SK-N-SH (cell line): ENCODE results near the gene SETD1B. TPM values are rescaled to one million over a fixed set of nuclear protein-coding genes. Genes with fewer than 3 reads are reported as not detected.

ENCODE experiments used
- CTCF ChIA-PET: fragments of 300-600, 350-600 bp; formaldehyde crosslinking; extraction: SDS; loops from one replicate; lab custom pipeline; 2021; lab: Yijun Ruan, JAX
- POLR2A ChIA-PET: fragments of 350-600 bp; sonication (Branson Sonifier 250); formaldehyde crosslinking; extraction: SDS; loops from one replicate; lab custom pipeline; 2020; ENCODE audit warnings: antibody characterized with exemption, inconsistent platforms; lab: Yijun Ruan, JAX
- DNase-seq: peaks from one replicate; pipeline ENCODE4 v3.0.0; 2012
- H2AFZ ChIP-seq: fragments of 200-600 bp; sonication (generic); 2 replicates; pipeline ENCODE4 v1.8.1; 2016; ENCODE audit warnings: antibody characterized with exemption, mild to moderate bottlenecking, low read depth
- H3F3A ChIP-seq: fragments of 200-600 bp; sonication (generic); replicated peaks from 2 replicates; pipeline ENCODE3; 2016; ENCODE audit warnings: antibody characterized with exemption, mild to moderate bottlenecking; ENCODE audit not compliant: insufficient read depth
- H3K27ac ChIP-seq, 2 experiments: fragments of 200-500 bp in 1 of 2; fragments of 200-600 bp in 1 of 2; sonication (Bioruptor generic) in 1 of 2; sonication (generic), shearing (Covaris generic) in 1 of 2; 2 replicates each; pipeline versions ENCODE4 v1.5.1 to v1.6.1; 2014 to 2016; ENCODE audit warnings: low read depth in 2 of 2, inconsistent platforms in 1 of 2, low read length in 1 of 2, mild to moderate bottlenecking in 1 of 2, mixed read lengths in 1 of 2
- H3K27me3 ChIP-seq: fragments of 200-600 bp; sonication (generic), shearing (Covaris generic); 2 replicates; pipeline ENCODE4 v1.6.1; 2016; ENCODE audit warnings: mixed run types; ENCODE audit not compliant: insufficient read depth
- H3K36me3 ChIP-seq, 2 experiments: fragments of 200-500 bp in 1 of 2; fragments of 200-600 bp in 1 of 2; sonication (Bioruptor generic) in 1 of 2; sonication (generic) in 1 of 2; replicated peaks in 1 of 2; 2 replicates each; pipeline versions ENCODE3 to v1.5.1; 2014 to 2016; ENCODE audit warnings: low read length in 1 of 2, mild to moderate bottlenecking in 1 of 2; ENCODE audit not compliant: insufficient read depth in 2 of 2, control insufficient read depth in 1 of 2
- H3K4me1 ChIP-seq, 2 experiments: fragments of 200-500 bp in 1 of 2; fragments of 200-600 bp in 1 of 2; sonication (Bioruptor generic) in 1 of 2; sonication (generic), shearing (Covaris generic) in 1 of 2; 2 replicates each; pipeline versions ENCODE4 v1.5.1 to v1.6.1; 2014 to 2016; ENCODE audit warnings: low read depth in 1 of 2, low read length in 1 of 2, mixed run types in 1 of 2; ENCODE audit not compliant: insufficient read depth in 2 of 2, control insufficient read depth in 1 of 2
- H3K4me2 ChIP-seq: fragments of 200-600 bp; sonication (generic), shearing (Covaris generic); 2 replicates; pipeline ENCODE4 v1.6.1; 2017; ENCODE audit warnings: mixed run types
- H3K4me3 ChIP-seq, 2 experiments: fragments of 200-500 bp in 1 of 2; fragments of 200-600 bp in 1 of 2; sonication (Bioruptor generic) in 1 of 2; sonication (generic), shearing (Covaris generic) in 1 of 2; 2 replicates each; pipeline versions ENCODE4 v1.5.1 to v1.8.1; 2014 to 2016; ENCODE audit warnings: low read depth in 2 of 2, inconsistent platforms in 1 of 2, low read length in 1 of 2, mild to moderate bottlenecking in 1 of 2, mixed read lengths in 1 of 2, moderate library complexity in 1 of 2
- H3K79me2 ChIP-seq: fragments of 200-600 bp; sonication (generic); 2 replicates; pipeline ENCODE4 v1.8.1; 2017; ENCODE audit warnings: mild to moderate bottlenecking; ENCODE audit not compliant: insufficient read depth
- H3K9ac ChIP-seq: fragments of 200-600 bp; sonication (generic); 2 replicates; pipeline ENCODE4 v1.6.1; 2017; ENCODE audit warnings: mixed run types
- H3K9me2 ChIP-seq: fragments of 200-600 bp; sonication (generic); 2 replicates; pipeline ENCODE4 v1.6.1; 2017; ENCODE audit warnings: mixed run types
- H3K9me3 ChIP-seq: fragments of 200-600 bp; sonication (generic); 2 replicates; pipeline ENCODE4 v1.6.1; 2017; ENCODE audit warnings: mixed run types, mild to moderate bottlenecking, moderate library complexity
- H4K20me1 ChIP-seq: fragments of 200-600 bp; sonication (generic); 2 replicates; pipeline ENCODE4 v1.6.1; 2017; ENCODE audit warnings: mild to moderate bottlenecking, mixed run types; ENCODE audit not compliant: insufficient read depth
- CHD2 ChIP-seq: fragments of 150-350 bp; IDR thresholded peaks from 2 replicates; pipeline ENCODE4 v1.6.1; 2018; ENCODE audit warnings: low read length; ENCODE audit not compliant: partially characterized antibody
- ELF1 ChIP-seq: IDR thresholded peaks from 2 replicates; pipeline ENCODE4 v1.4.0; 2012
- EZH2phosphoT487 ChIP-seq: fragments of 200-600 bp; sonication (generic); IDR thresholded peaks from 2 replicates; pipeline ENCODE4 v1.6.1; 2017; ENCODE audit warnings: low read depth, mixed run types, mild to moderate bottlenecking, antibody characterized with exemption, moderate library complexity, borderline replicate concordance
- FOSL2 ChIP-seq: IDR thresholded peaks from 2 replicates; pipeline ENCODE4 v1.4.0; 2012; ENCODE audit warnings: low read depth, mild to moderate bottlenecking, moderate library complexity, borderline replicate concordance
- FOXJ3 ChIP-seq: sonication (generic); formaldehyde crosslinking; IDR thresholded peaks from 2 replicates; pipeline ENCODE4 v1.5.1; 2020; ENCODE audit warnings: mild to moderate bottlenecking, missing genetic modification reagents
- FOXM1 ChIP-seq: IDR thresholded peaks from 2 replicates; pipeline ENCODE4 v1.4.0; 2012; ENCODE audit warnings: low read depth, mild to moderate bottlenecking
- GABPA ChIP-seq: IDR thresholded peaks from 2 replicates; pipeline ENCODE4 v1.4.0; 2012; ENCODE audit warnings: low read depth, mild to moderate bottlenecking
- GATA2 ChIP-seq: sonication (generic); formaldehyde crosslinking; IDR thresholded peaks from 2 replicates; pipeline ENCODE4 v1.5.0; 2020; ENCODE audit warnings: mild to moderate bottlenecking, missing genetic modification reagents
- NRF1 ChIP-seq: IDR thresholded peaks from 2 replicates; pipeline ENCODE4 v1.6.1; 2012; ENCODE audit warnings: low read depth, mild to moderate bottlenecking, low read length
- RAD21 ChIP-seq: IDR thresholded peaks from 2 replicates; pipeline ENCODE4 v1.6.1; 2012; ENCODE audit warnings: mild to moderate bottlenecking, low read length
- RXRA ChIP-seq: IDR thresholded peaks from 2 replicates; pipeline ENCODE4 v1.4.0; 2012; ENCODE audit warnings: low read depth, mild to moderate bottlenecking, borderline replicate concordance
- SMC3 ChIP-seq: IDR thresholded peaks from 2 replicates; pipeline ENCODE4 v1.6.1; 2012; ENCODE audit warnings: low read depth, low read length, improper control_type of control experiment
- TEAD4 ChIP-seq: IDR thresholded peaks from 2 replicates; pipeline ENCODE4 v1.4.0; 2012; ENCODE audit warnings: mild to moderate bottlenecking, borderline replicate concordance; ENCODE audit not compliant: insufficient read depth
- YY1 ChIP-seq: IDR thresholded peaks from 2 replicates; pipeline ENCODE4 v1.4.0; 2012; ENCODE audit warnings: low read depth, mild to moderate bottlenecking
- WGBS: methylation state at CpG from one replicate; pipeline ENCODE4 v1.1.6; 2017; ENCODE audit warnings: low lambda C conversion rate; 5-methylcytosine and 5-hydroxymethylcytosine counted together
- polyA plus RNA-seq, 3 experiments: library from polyadenylated mRNA; depleted of rRNA; stranded (reverse); fragments of >200 nt; gene quantifications; 2 replicates each; pipeline ENCODE4 v1.2.3, GENCODE V29; 2012
- TF ChIP-seq, protein P1 (sequence below): fragments of 200-600 bp; sonication (generic); IDR thresholded peaks from 2 replicates; pipeline ENCODE4 v1.6.1; 2017; ENCODE audit warnings: antibody characterized with exemption, mild to moderate bottlenecking, moderate library complexity
- TF ChIP-seq, protein P2 (sequence below): IDR thresholded peaks from 2 replicates; pipeline ENCODE4 v1.6.1; 2012; ENCODE audit warnings: mild to moderate bottlenecking, low read depth, low read length, moderate library complexity
- TF ChIP-seq, protein P3 (sequence below): IDR thresholded peaks from 2 replicates; pipeline ENCODE4 v1.4.0; 2012; ENCODE audit warnings: low read depth, borderline replicate concordance

The SETD1B gene
- polyA plus RNA-seq, 1 of the 3 experiments (the other 2 are of a cell fraction), result 2.0 TPM

DNA sequence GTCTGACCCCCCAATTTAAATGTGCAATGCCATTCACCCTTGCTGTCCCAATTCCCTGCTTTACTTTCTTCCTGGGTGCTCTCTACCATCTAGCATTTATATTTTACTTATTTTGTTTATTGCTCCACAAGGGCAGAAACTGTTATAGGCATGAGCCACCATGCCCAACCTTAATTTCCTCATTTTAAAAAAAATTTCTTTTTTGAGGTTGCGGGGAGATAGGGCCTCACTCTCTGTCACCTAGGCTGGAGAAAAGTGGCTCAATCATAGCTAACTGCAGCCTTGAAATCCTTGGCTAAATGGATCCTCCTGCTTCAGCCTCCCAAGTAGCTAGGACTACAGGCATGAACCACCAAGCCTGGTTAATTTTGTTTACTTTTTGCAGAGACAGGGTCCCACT lies 41.9 kb downstream of the SETD1B start:
- Histone ChIP-seq H4K20me1 (no peaks in the 10 kb centered on the region), H3K27me3 (no peaks in the 10 kb centered on the region), H3K36me3 (no peaks in the 10 kb centered on the region), H3K27ac (no peak overlapping the region), H3K4me2 (no peak overlapping the region), H3K9me3 (no peaks in the 10 kb centered on the region), H3F3A (no peaks in the 10 kb centered on the region), H3K9ac (no peak overlapping the region), H3K4me1 (no peaks in the 10 kb centered on the region), H3K79me2 (no peaks in the 10 kb centered on the region), H3K4me3 (no peak overlapping the region), H2AFZ (no peak overlapping the region), H3K9me2 (no peaks in the 10 kb centered on the region)
- CTCF ChIA-PET, result interaction anchor here (1.0 to 1.1 kb wide), 2 partner anchors 48 to 52 kb away, joined by 3 to 5 read pairs; partner anchors contain the start of gene RHOF
- TF ChIP-seq, protein P1, sequence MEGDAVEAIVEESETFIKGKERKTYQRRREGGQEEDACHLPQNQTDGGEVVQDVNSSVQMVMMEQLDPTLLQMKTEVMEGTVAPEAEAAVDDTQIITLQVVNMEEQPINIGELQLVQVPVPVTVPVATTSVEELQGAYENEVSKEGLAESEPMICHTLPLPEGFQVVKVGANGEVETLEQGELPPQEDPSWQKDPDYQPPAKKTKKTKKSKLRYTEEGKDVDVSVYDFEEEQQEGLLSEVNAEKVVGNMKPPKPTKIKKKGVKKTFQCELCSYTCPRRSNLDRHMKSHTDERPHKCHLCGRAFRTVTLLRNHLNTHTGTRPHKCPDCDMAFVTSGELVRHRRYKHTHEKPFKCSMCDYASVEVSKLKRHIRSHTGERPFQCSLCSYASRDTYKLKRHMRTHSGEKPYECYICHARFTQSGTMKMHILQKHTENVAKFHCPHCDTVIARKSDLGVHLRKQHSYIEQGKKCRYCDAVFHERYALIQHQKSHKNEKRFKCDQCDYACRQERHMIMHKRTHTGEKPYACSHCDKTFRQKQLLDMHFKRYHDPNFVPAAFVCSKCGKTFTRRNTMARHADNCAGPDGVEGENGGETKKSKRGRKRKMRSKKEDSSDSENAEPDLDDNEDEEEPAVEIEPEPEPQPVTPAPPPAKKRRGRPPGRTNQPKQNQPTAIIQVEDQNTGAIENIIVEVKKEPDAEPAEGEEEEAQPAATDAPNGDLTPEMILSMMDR, result no peak
- no peak for TF ChIP-seq RAD21
- TF ChIP-seq GATA2 (CRISPR knock-in tag), result no peak
- TF ChIP-seq ELF1, result no peak
- TF ChIP-seq YY1, result no peak
- TF ChIP-seq SMC3, result no peak
- TF ChIP-seq, protein P2, sequence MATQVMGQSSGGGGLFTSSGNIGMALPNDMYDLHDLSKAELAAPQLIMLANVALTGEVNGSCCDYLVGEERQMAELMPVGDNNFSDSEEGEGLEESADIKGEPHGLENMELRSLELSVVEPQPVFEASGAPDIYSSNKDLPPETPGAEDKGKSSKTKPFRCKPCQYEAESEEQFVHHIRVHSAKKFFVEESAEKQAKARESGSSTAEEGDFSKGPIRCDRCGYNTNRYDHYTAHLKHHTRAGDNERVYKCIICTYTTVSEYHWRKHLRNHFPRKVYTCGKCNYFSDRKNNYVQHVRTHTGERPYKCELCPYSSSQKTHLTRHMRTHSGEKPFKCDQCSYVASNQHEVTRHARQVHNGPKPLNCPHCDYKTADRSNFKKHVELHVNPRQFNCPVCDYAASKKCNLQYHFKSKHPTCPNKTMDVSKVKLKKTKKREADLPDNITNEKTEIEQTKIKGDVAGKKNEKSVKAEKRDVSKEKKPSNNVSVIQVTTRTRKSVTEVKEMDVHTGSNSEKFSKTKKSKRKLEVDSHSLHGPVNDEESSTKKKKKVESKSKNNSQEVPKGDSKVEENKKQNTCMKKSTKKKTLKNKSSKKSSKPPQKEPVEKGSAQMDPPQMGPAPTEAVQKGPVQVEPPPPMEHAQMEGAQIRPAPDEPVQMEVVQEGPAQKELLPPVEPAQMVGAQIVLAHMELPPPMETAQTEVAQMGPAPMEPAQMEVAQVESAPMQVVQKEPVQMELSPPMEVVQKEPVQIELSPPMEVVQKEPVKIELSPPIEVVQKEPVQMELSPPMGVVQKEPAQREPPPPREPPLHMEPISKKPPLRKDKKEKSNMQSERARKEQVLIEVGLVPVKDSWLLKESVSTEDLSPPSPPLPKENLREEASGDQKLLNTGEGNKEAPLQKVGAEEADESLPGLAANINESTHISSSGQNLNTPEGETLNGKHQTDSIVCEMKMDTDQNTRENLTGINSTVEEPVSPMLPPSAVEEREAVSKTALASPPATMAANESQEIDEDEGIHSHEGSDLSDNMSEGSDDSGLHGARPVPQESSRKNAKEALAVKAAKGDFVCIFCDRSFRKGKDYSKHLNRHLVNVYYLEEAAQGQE, result no peak
- no peak for TF ChIP-seq RXRA
- no peak for DNase-seq
- POLR2A ChIA-PET, result no interaction called here
- WGBS, result 100% methylated on average over 1 of the region's 1 CpG

DNA sequence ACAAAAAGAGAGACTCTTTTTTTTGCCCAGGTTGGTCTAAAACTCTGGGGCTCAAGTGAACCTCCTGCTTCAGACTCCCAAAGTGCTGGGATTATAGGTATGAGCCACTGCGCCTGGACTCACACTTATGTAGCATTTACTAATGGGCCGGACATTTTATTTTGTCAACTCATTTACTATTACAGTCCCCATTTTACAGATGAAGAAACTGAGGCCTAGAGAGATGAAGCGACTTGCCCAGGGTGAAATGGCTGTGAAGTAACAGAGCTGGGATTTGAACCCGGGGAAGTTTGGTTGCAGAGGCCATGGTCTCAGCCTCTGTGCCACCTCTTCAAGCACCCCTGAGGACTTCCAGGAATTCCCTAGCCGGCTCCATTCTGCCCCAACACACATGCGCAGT lies 45.4 kb downstream of the SETD1B start:
- WGBS, result 88% methylated on average over 6 of the region's 6 CpGs
- Histone ChIP-seq H3K9me3 (no peaks in the 10 kb centered on the region), H3F3A (no peaks in the 10 kb centered on the region), H3K9ac (no peak overlapping the region), H3K79me2 (no peaks in the 10 kb centered on the region), H3K27ac (no peak overlapping the region), H3K27me3 (no peaks in the 10 kb centered on the region), H4K20me1 (no peaks in the 10 kb centered on the region), H3K9me2 (no peaks in the 10 kb centered on the region), H3K36me3 (no peaks in the 10 kb centered on the region), H3K4me3 (no peak overlapping the region), H3K4me1 (no peaks in the 10 kb centered on the region), H2AFZ (no peak overlapping the region), H3K4me2 (no peak overlapping the region)
- CTCF ChIA-PET, result interaction anchor here (1.7 kb wide), 1 partner anchor 39 kb away, joined by 7 read pairs; the partner anchor contains the start of gene PSMD9
- POLR2A ChIA-PET, result no interaction called here
- DNase-seq, result no peak
- TF ChIP-seq FOSL2 (no peak), FOXM1 (no peak), NRF1 (no peak), EZH2phosphoT487 (no peak), GABPA (no peak), FOXJ3 (CRISPR knock-in tag) (no peak), TEAD4 (no peak), CHD2 (no peak), GATA2 (CRISPR knock-in tag) (no peak)
- TF ChIP-seq, protein P2, result no peak
- TF ChIP-seq, protein P3, sequence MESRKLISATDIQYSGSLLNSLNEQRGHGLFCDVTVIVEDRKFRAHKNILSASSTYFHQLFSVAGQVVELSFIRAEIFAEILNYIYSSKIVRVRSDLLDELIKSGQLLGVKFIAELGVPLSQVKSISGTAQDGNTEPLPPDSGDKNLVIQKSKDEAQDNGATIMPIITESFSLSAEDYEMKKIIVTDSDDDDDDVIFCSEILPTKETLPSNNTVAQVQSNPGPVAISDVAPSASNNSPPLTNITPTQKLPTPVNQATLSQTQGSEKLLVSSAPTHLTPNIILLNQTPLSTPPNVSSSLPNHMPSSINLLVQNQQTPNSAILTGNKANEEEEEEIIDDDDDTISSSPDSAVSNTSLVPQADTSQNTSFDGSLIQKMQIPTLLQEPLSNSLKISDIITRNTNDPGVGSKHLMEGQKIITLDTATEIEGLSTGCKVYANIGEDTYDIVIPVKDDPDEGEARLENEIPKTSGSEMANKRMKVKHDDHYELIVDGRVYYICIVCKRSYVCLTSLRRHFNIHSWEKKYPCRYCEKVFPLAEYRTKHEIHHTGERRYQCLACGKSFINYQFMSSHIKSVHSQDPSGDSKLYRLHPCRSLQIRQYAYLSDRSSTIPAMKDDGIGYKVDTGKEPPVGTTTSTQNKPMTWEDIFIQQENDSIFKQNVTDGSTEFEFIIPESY, result no peak
